ENCODE results near the gene STAB1.

- TF ChIP-seq POLR2A (IDR thresholded peaks at IDR 0.05; ENCODE audit: low read length), result no peak
- TF ChIP-seq GATA1 (IDR thresholded peaks at IDR 0.05; ENCODE audit: low read depth, low read length), result no peak
Observed at GRCh38 chr3:52546111-52546901, 51.2 kb downstream of the STAB1 start.

Data from erythroblast (primary cell).